GM19351 (cell line): ENCODE measurements around the gene ATP8A1.
"Not testable (repeated sequence)": the region's sequence is repeated elsewhere in the genome, so short reads cannot be mapped to it uniquely, and the experiment has no call there.

Experiments
- ATAC-seq: cut with Tn5 transposase; IDR thresholded peaks from one replicate; pipeline ENCODE4 v1.9.1; 2021; ENCODE audit warnings: mild to moderate bottlenecking, moderate library complexity; ENCODE audit not compliant: unreplicated experiment

Gene ATP8A1

DNA sequence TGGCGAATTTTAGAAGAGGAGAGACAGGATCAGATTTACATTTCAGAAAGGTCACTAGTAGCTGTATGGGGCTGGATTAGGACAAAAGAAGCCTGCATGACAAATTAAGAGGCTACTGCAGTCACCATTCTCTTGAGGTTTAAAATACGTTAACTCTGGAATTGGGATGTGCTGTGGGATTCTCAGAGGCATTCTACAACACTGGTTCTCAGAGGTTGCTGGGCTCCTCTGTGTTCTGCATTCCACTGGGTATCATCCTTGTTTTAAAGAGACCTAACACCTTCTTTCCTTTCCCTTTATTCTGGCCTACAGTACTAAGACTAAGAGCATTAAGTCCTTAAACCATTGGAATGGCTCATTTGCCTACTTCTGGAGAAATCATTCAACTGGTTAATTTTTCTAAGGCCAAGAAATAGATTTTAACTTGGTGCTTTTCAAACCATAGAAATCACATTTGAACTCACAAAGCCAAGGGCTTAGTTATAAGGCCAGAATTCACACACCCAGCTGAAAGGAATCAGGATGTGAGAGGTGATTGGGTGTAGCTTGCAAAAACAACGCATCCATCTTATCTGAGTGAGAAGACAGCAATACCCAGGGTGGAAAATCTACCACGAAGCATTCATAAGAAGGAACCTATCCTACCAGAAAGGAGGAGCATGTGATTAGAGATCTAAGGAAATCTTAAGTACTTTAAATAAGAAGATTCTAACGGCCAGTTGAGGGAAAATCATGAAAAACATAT is 143.0 kb downstream of the ATP8A1 start:
- no peak for ATAC-seq

DNA sequence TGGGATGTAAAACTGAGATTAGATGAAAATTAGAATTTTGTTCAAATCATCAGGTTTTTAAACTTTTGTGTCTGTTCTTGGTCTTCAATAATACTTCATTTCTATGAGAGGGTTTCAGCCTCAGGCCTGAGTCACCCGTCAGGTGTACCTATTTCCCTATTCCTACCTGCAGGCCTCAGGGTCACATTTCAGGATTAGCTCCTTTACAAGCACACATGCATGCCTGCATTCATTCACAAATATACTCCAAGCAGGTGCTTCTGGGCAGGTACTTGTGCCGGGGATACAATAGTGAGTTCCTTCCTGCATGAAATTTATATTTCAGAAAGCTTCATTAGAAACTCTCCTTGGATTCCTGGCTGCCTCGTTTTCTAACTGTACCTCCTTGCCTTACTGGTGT is 144.7 kb downstream of the ATP8A1 start:
- no peak for ATAC-seq

GRCh38 chr4:42510225-42510624 is 146.7 kb downstream of the ATP8A1 start:
- ATAC-seq = no peak

DNA sequence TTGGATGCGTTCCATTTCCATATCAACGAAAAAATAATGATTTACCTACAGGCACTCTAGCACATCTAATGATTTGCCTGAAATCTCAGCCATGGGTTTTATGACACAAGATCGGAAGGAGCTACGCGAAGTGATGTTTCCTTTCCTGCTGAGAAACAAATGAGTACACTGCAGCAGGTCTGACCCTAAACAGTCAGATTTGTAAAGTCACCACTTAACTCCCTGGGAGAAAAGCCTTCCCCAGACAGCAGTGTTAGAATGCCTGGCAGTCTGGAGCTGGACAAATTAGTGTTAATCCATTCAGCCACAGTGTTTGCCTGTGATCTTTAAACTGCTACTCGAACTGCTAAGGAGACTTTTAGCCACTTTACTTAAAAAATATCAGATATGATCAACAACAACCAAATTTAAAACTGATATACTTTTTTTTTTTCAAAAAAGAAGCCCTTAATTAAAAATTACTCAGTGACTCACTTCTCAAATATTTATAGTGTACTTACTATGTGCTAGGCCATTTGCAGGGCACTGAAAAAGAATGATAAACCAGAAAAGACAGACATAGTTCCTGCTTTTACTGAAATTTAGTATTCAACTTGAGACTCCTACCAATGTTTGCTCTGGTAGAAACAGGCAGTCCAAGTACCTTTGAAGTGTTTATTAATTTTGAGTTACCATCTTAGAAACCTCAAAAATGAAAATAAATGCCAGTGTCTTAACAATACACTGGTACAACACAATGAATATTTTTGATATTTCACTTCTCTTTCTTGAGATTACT is 155.1 kb downstream of the ATP8A1 start:
- ATAC-seq = no peak

- ATAC-seq = no peak
Observed at GRCh38 chr4:42498040-42498439, 158.9 kb downstream of the ATP8A1 start.

DNA sequence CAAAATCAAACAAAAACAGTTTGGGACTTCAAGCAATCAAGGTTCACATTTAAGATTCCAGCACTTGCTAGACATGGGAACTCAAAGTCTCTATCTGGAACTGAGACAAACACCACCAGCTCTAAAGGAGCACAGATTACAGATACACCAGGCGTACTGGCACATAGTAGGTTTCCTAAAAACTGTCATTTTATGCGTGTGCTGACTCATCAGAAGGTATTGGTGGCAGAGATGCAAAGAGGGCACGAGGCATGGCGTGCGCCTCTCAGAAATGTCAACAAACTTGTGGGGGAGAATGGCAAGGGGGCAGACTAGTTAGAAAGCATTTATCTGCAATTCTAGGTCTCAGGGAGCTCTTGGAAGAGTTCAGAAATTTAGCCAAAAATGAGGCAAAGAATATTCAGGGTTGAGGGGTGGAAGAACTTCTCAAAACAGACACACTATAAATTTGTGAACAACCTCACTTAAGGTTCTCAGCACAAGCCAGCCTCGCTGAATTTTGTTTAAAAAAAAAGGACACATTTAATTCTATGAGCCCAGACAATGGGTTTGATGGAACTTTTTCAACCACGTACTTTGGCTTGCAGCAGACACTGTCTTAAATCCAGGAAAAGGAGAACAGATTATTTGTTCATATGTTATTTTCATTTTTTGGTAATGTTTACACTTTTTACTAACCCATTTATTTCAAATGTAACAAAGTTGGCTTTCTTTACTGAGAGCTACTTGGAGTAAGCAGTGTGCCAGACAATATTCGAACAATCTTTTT is 159.6 kb downstream of the ATP8A1 start:
- no peak for ATAC-seq

DNA sequence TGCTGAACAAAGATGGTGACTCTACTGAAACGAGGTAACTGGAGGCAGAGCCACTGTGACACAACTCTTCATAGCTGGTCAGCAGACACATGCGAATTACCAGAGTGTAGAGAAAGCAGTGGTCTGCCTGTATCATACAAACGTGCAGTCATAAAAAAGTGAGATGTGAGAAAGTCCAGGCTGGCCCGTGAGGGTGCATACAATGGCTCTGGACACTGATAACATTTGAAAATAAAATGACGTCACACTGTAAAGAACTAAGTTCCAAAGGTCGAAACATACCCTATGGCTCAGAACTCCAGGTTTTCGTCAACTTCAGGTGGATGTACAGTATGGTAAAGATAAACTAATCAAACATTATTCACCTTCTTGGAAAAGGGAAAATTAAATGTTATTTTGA is 163.9 kb downstream of the ATP8A1 start:
- no peak for ATAC-seq

DNA sequence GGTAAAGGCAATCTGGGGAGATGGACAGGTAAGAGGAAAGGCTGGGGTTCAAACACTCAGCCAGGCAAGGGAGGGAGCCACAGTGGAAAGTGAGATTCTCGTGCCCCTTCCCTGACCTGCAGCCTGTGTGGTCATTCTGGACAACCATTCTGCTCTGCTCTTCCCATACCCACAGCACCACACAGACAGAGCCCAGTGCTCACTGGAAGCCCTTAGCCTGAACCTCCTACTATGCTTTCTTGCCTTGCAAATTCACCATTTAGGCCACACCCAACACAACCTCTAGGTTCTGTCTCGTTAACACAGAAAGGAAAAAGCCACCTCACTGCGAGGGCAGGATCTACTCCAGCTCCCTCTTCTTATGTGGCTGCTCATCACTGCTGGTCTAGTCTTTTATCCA is 166.9 kb downstream of the ATP8A1 start:
- peak; percentile 15 for ATAC-seq

DNA sequence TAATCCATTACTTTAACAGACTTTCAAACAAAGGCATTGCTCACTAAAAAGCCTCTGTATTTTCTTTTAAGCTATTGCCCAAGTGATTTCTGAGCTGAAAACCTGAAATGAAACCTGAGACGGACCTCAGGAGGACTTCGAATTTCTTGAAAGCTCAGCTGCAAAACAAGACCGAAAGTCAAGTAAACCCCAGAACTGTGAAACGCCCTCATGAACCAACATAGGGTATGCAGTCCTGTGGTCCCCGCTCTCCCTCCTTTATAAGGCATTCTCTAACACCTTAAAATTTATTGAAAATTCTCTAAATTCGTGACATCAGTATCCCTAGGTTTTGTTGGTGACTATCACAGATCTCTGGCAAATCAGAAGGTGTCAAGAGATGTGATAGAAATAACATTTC is 167.8 kb downstream of the ATP8A1 start:
- peak; percentile 75 for ATAC-seq

DNA sequence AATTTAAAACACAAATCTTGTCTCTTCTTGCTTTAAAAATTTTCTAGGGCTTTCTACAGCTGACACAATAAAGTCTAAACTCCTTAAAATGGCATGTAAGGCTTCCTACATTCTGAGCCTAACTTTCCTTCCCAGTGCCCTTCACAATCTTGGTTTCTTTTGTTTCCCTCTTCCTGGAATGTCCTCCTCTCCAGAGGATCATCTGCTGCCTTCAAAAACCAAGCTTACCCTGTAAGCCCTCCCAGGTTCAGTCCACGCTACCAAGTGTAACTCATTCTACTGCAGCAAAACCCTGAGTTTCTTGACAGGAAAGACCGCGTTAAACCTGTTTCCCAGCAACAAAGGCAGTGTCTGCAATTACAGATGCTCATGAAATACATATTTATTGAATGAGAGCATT is 168.4 kb downstream of the ATP8A1 start:
- ATAC-seq = no peak

- ATAC-seq = peak; percentile 79
Observed at GRCh38 chr4:42488114-42488513, 168.8 kb downstream of the ATP8A1 start.

- no peak for ATAC-seq
Observed at GRCh38 chr4:42487230-42487629, 169.7 kb downstream of the ATP8A1 start.

DNA sequence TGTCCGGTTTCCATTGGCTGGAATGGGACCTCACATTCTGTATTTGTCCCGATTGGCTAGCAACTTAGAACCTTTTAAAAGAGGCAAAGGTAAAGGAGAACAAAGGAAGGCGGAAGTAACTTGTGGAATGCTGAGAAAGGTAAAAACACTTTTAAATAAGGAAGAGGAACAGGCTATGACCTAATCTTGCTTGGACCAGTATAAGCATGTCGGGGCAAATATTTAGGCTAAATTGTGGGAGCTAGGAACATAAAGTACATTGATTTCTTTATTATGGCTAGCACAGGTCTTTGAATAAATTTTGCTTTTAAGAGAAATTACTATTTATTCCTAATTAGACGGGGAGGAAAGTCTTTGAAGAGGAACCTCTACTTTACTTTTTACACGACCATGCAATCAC is 170.7 kb downstream of the ATP8A1 start:
- not testable (repeated sequence) for ATAC-seq

DNA sequence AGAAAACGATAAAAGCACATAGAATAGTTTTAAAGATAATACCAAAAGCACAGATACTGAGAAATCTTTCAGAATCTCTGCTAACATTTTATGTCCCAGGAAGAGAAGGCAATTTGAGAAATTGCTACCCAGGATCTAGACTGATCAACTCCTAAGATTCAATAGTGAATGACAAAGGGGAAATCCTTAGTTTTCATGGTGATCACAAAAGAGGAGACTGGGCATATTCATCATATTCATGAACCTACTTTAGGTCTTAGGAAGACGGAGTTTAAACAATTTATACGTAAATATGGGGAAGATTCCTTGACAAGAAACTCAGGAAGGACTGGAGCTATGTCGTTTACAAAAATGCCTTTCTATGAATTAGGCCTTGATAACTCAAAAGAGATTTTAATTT is 172.3 kb downstream of the ATP8A1 start:
- ATAC-seq = no peak

- no peak for ATAC-seq
Observed at GRCh38 chr4:42483426-42484379, 173.2 kb downstream of the ATP8A1 start.

DNA sequence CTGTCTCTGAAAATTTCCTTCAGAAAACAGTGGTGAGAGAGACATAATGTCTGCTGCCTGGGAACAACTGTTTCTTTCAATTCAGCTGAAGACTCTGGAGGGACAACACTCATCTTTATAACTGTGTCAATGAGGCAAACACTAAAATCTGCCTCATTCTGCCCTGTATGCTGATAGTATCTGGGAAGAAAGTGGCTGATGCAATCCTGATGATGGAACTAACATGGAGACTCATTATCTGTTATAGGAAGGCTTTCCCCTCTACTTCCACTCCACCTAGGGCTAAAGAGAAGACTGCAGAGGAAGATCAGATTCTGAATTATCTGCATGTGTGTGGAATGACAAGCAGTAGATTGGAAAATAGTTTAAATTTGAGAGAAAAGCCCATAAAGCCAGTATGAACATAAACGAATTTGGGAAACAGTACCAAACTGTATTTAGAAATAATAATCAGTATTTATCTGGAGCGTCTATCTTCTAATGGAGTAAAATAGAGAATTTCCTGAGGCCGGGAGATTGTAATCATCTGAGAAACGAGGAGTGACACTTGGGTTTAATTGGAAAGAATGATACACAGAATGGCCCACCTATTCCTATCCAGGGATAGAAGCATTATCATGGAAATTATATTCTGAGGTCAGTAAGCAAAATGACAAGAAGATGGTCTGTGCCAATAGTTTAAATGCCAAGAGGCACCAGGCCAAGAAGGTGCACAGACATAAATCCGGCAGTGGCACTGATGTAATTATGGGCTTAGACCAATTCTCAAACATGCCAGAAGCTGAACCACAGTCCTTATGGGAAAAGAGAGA is 174.2 kb downstream of the ATP8A1 start:
- ATAC-seq = no peak

GRCh38 chr4:42480717-42481116 is 176.2 kb downstream of the ATP8A1 start:
- no peak for ATAC-seq

DNA sequence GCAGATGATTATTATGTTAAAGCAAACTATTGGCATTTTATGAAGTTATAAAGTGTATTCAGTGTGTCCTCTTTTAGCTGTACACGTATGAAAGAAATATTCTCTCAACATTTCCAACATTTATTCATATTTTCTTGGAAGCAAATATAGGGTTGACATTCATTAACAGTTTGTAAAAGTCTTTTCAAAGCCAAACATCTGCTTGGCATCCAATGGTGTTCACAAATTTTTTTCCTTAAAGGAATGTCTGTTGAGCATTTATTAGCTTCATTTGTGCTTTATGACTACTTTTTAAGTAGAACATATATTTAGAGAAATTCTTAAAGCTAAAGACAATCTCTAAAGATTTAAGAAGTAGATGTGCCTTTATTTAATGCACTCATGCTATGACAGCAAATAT is 176.6 kb downstream of the ATP8A1 start:
- ATAC-seq = no peak

- ATAC-seq = no peak
Observed at GRCh38 chr4:42478946-42479345, 178.0 kb downstream of the ATP8A1 start.

DNA sequence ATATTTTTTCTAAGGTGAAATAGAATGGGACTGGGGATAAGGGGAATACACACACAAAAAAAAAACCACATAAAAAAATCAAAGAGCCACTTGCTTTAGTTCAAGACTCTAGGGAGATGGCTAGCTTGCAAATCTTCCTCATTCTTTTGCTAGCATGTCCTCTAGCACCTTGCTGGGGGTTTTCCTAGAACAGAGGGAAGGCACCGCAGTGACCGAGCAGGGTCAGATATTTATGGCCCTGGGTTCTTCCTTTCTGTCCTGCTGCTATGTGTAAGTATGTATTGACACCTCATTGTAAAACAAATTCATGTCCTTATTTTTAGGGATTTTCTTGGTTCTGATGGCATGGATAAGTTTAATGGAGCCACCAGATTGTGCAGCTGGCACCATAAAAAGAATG is 178.4 kb downstream of the ATP8A1 start:
- peak; percentile 83 for ATAC-seq
